Cardiac muscle cell (in vitro differentiated cells and primary cell): ENCODE measurements around the gene FAM217A. TPM values are rescaled to one million over a fixed set of nuclear protein-coding genes. Genes with fewer than 3 reads are reported as not detected.
A peak's percentile ranks its signal among the peaks of the same experiment; 100 is the strongest.

ENCODE experiments used
- DNase-seq, 2 donors: peaks; one replicate each; pipeline versions ENCODE4 v3.0.0 to v3.0.0-alpha.2; 2010 to 2017; ENCODE audit warnings: low read depth in 1 of 2, low spot score in 1 of 2
- H3K27ac ChIP-seq: fragments of 200-600 bp; sonication (generic); 2 replicates; pipeline ENCODE4 v1.5.1; 2016
- H3K27me3 ChIP-seq: fragments of 200-600 bp; sonication (generic); 2 replicates; pipeline ENCODE4 v1.6.0; 2016; ENCODE audit warnings: control low read depth
- H3K36me3 ChIP-seq: fragments of 200-600 bp; sonication (generic); 2 replicates; pipeline ENCODE4 v1.5.1; 2016; ENCODE audit warnings: control low read depth
- H3K4me1 ChIP-seq: fragments of 200-600 bp; sonication (generic); 2 replicates; pipeline ENCODE4 v1.8.1; 2017; ENCODE audit warnings: low read depth, mild to moderate bottlenecking, mixed run types
- H3K4me3 ChIP-seq: fragments of 200-600 bp; sonication (generic); 2 replicates; pipeline ENCODE4 v1.5.1; 2016; ENCODE audit warnings: mild to moderate bottlenecking
- H3K9me3 ChIP-seq: fragments of 200-600 bp; sonication (generic); 2 replicates; pipeline ENCODE4 v1.5.1; 2017; ENCODE audit warnings: low read depth, mild to moderate bottlenecking, control low read depth
- CTCF ChIP-seq: IDR thresholded peaks from 2 replicates; pipeline ENCODE4 v1.5.1; 2012; ENCODE audit warnings: low read depth, mild to moderate bottlenecking, low read length
- polyA plus RNA-seq: library from polyadenylated mRNA; unstranded; fragments of >200 nt; fragmentation: Nextera tagmentation; extraction: Ambion mirVana; gene quantifications from 2 replicates; pipeline ENCODE4 v1.2.1, GENCODE V29; 2016
- total RNA-seq: library from RNA; depleted of rRNA; stranded (reverse); fragments of >200 nt; gene quantifications from 2 replicates; pipeline ENCODE4 v1.2.3, GENCODE V29; 2016

Gene FAM217A
- total and polyA plus RNA-seq, 2 experiments from 2014 or later = not detected

GRCh38 chr6:4029687-4030086 is 49.2 kb downstream of the FAM217A start:
- H3K4me3 ChIP-seq = no peak overlapping the region
- no peaks in the 10 kb centered on the region for H3K27me3 ChIP-seq
- no peak for DNase-seq
- H3K27ac ChIP-seq = no peak overlapping the region
- no peak for TF ChIP-seq CTCF
- H3K9me3 ChIP-seq = no peaks in the 10 kb centered on the region
- H3K36me3 ChIP-seq = peaks cover 12% of the 10 kb centered on the region
- H3K4me1 ChIP-seq = peaks cover 17% of the 10 kb centered on the region

GRCh38 chr6:4028051-4028450 is 50.9 kb downstream of the FAM217A start:
- TF ChIP-seq CTCF = no peak

GRCh38 chr6:4025681-4026080 is 53.3 kb downstream of the FAM217A start:
- DNase-seq = no peak
- no peak for TF ChIP-seq CTCF

More at GRCh38 chr6:4028051-4028450, 50.9 kb downstream of the FAM217A start:
- no peak for DNase-seq
- H3K9me3 ChIP-seq = no peaks in the 10 kb centered on the region
- H3K4me1 ChIP-seq = peaks cover 12% of the 10 kb centered on the region
- peaks cover 12% of the 10 kb centered on the region for H3K36me3 ChIP-seq
- H3K4me3 ChIP-seq = no peak overlapping the region
- H3K27me3 ChIP-seq = no peaks in the 10 kb centered on the region
- no peak overlapping the region for H3K27ac ChIP-seq

GRCh38 chr6:4023240-4023639 is 55.7 kb downstream of the FAM217A start:
- no peak for DNase-seq
- peak overlapping the region; percentile 100 for H3K27ac ChIP-seq
- H3K27me3 ChIP-seq = no peaks in the 10 kb centered on the region
- TF ChIP-seq CTCF = no peak
- H3K36me3 ChIP-seq = no peaks in the 10 kb centered on the region
- peak overlapping the region; percentile 77 for H3K4me3 ChIP-seq
- peaks cover 17% of the 10 kb centered on the region for H3K4me1 ChIP-seq
- H3K9me3 ChIP-seq = no peaks in the 10 kb centered on the region

More at GRCh38 chr6:4025681-4026080, 53.3 kb downstream of the FAM217A start:
- Histone ChIP-seq H3K27ac (no peak overlapping the region), H3K36me3 (no peaks in the 10 kb centered on the region), H3K4me3 (no peak overlapping the region), H3K9me3 (no peaks in the 10 kb centered on the region), H3K27me3 (no peaks in the 10 kb centered on the region), H3K4me1 (peaks cover 11% of the 10 kb centered on the region)

GRCh38 chr6:4021854-4022695 is 56.9 kb downstream of the FAM217A start:
- no peaks in the 10 kb centered on the region for H3K36me3 ChIP-seq
- H3K27ac ChIP-seq = peak overlapping the region; percentile 100
- no peaks in the 10 kb centered on the region for H3K9me3 ChIP-seq
- peaks cover 17% of the 10 kb centered on the region for H3K4me1 ChIP-seq
- no peaks in the 10 kb centered on the region for H3K27me3 ChIP-seq
- no peak for DNase-seq
- peak overlapping the region; percentile 77 for H3K4me3 ChIP-seq
- TF ChIP-seq CTCF = no peak
